ENCODE results near the gene GRM7.

DNA sequence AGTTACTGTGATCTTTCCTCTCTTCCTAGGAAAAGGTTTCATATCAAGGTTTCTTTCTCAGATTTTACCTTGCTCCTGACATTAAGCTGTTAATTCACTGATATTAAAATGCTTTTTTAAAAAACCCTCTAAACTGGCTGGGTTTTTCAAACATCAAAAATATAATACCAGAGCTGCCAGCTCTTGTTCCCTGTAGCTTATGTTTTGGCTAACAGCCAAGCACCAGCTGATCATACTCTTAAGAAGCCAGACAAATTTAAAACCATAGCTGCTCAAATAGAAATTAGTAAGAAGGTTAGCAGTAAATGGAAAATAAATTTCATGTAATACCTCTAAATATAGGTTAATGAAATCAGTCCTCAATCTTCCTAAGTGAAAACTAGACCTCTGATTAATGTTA lies 657.5 kb downstream of the GRM7 start:
- TF ChIP-seq, protein P1, sequence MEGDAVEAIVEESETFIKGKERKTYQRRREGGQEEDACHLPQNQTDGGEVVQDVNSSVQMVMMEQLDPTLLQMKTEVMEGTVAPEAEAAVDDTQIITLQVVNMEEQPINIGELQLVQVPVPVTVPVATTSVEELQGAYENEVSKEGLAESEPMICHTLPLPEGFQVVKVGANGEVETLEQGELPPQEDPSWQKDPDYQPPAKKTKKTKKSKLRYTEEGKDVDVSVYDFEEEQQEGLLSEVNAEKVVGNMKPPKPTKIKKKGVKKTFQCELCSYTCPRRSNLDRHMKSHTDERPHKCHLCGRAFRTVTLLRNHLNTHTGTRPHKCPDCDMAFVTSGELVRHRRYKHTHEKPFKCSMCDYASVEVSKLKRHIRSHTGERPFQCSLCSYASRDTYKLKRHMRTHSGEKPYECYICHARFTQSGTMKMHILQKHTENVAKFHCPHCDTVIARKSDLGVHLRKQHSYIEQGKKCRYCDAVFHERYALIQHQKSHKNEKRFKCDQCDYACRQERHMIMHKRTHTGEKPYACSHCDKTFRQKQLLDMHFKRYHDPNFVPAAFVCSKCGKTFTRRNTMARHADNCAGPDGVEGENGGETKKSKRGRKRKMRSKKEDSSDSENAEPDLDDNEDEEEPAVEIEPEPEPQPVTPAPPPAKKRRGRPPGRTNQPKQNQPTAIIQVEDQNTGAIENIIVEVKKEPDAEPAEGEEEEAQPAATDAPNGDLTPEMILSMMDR (IDR thresholded peaks at IDR 0.05; ENCODE audit: poor library complexity), result no peak
- TF ChIP-seq EZH2 (IDR thresholded peaks at IDR 0.05; ENCODE audit: borderline replicate concordance), result no peak
